ENCODE data around the gene HSP90AB1.

HSP90AB1 gene

GRCh38 chr6:44289726-44290260 lies 42.9 kb downstream of the HSP90AB1 start:
- no peak for TF ChIP-seq CTCF (IDR thresholded peaks at IDR 0.05)

GRCh38 chr6:44291841-44292240 lies 44.9 kb downstream of the HSP90AB1 start:
- TF ChIP-seq CTCF (IDR thresholded peaks at IDR 0.05), result no peak

GRCh38 chr6:44292661-44293365 lies 45.9 kb downstream of the HSP90AB1 start:
- no peak for TF ChIP-seq CTCF (IDR thresholded peaks at IDR 0.05)

GRCh38 chr6:44294832-44295791 lies 48.2 kb downstream of the HSP90AB1 start:
- no peak for TF ChIP-seq CTCF (IDR thresholded peaks at IDR 0.05)

- no peak for TF ChIP-seq CTCF (IDR thresholded peaks at IDR 0.05)
These were observed 50.5 kb downstream of the HSP90AB1 start for GRCh38 chr6:44297063-44298038.

- TF ChIP-seq CTCF (IDR thresholded peaks at IDR 0.05), result no peak
These were observed 51.3 kb downstream of the HSP90AB1 start for GRCh38 chr6:44298055-44298803.
